ENCODE data around the gene NUTM2E.
"Not testable (repeated sequence)": the region's sequence is repeated elsewhere in the genome, so short reads cannot be mapped to it uniquely, and the experiment has no call there.

NUTM2E gene

GRCh38 chr10:79836891-79837290 lies 10.4 kb downstream of the NUTM2E start:
- DNase-seq (ENCODE audit: extremely low spot score); CTCF ChIA-PET; POLR2A ChIA-PET: not testable (repeated sequence)

- CTCF ChIA-PET; DNase-seq (ENCODE audit: extremely low spot score); POLR2A ChIA-PET: not testable (repeated sequence)
Measured at GRCh38 chr10:79838441-79838840, 11.9 kb downstream of the NUTM2E start.

- CTCF ChIA-PET; POLR2A ChIA-PET; DNase-seq (ENCODE audit: extremely low spot score): not testable (repeated sequence)
Measured at GRCh38 chr10:79853191-79853854, 26.8 kb downstream of the NUTM2E start.

GRCh38 chr10:79862269-79862668 lies 35.7 kb downstream of the NUTM2E start:
- CTCF ChIA-PET; POLR2A ChIA-PET; DNase-seq (ENCODE audit: extremely low spot score): not testable (repeated sequence)

GRCh38 chr10:79862803-79863202 lies 36.3 kb downstream of the NUTM2E start:
- CTCF ChIA-PET; DNase-seq (ENCODE audit: extremely low spot score): not testable (repeated sequence)

GRCh38 chr10:79866903-79867551 lies 40.5 kb downstream of the NUTM2E start:
- DNase-seq (ENCODE audit: extremely low spot score); POLR2A ChIA-PET; CTCF ChIA-PET: not testable (repeated sequence)

More at GRCh38 chr10:79862803-79863202, 36.3 kb downstream of the NUTM2E start:
- POLR2A ChIA-PET = not testable (repeated sequence)

GRCh38 chr10:79868023-79868422 lies 41.5 kb downstream of the NUTM2E start:
- POLR2A ChIA-PET; DNase-seq (ENCODE audit: extremely low spot score); CTCF ChIA-PET: not testable (repeated sequence)

- CTCF ChIA-PET = not testable (repeated sequence)
Measured at GRCh38 chr10:79869439-79870097, 43.0 kb downstream of the NUTM2E start.

GRCh38 chr10:79871729-79872128 lies 45.2 kb downstream of the NUTM2E start:
- POLR2A ChIA-PET; CTCF ChIA-PET; DNase-seq (ENCODE audit: extremely low spot score): not testable (repeated sequence)

More at GRCh38 chr10:79869439-79870097, 43.0 kb downstream of the NUTM2E start:
- DNase-seq (ENCODE audit: extremely low spot score); POLR2A ChIA-PET: not testable (repeated sequence)

Data from GM10248 (cell line).